HG02870 (cell line): ENCODE results near the gene ST8SIA1.

Experiments
- ATAC-seq: cut with Tn5 transposase; IDR thresholded peaks from one replicate; pipeline ENCODE4 v1.9.1; 2021; ENCODE audit warnings: mild to moderate bottlenecking, moderate library complexity; ENCODE audit not compliant: unreplicated experiment

Gene ST8SIA1

DNA sequence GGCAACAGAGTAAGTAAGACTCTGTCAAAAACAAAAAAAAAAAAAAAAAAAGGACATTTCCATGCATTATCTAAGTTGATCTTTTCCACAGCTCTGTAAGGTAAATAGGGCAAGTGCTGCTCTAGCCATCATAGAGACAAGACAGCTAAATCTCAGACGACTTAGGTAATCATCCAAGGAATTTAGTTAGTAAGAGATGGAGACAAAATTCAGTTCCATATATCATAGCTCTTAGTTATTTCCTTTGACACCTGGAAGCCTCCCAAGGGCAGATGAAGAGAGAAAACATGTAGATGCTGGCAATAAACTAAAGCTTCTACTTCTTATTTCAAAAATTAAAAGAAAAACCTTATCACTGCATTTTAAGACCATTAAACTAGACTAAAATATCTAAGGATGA lies 48.7 kb downstream of the ST8SIA1 start:
- no peak for ATAC-seq

DNA sequence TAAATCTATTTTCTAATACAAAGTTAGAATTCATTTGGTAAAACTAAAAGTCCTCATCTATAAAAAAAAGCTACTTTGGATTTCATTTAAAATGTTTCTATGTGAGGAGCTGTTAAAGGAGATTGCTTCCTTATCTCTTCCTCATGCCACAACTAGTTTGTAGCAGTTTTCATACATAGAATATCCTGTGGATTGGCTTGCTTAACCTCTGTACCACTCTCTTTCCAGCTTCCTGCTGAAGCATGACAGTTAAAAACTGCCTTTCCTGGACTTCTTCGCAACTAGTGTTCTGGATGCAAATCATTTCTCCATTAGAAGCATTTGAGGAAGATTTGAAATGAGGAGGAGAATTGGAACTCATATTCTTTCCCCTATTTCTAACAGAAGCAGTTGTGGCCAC lies 49.6 kb downstream of the ST8SIA1 start:
- no peak for ATAC-seq

DNA sequence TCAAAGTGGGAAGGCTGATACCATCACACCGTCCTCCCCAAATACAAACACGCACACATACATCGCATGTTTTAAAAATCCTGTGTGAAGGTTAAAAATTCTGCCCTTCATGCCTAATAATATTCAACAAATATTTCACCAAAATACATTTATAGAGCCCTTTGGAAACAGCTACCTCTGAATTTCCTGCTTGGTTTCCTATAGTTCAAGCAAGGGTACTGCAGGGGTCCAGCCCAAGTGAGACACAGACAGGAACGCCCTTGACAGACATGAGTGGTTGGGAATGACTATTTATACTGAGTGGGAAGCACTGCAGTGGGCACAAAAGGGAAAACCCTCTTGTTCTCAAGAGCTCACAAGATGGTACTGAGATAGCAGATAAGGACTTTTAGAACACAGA lies 51.0 kb downstream of the ST8SIA1 start:
- ATAC-seq = no peak

GRCh38 chr12:22283006-22283506 lies 51.5 kb downstream of the ST8SIA1 start:
- ATAC-seq = no peak

DNA sequence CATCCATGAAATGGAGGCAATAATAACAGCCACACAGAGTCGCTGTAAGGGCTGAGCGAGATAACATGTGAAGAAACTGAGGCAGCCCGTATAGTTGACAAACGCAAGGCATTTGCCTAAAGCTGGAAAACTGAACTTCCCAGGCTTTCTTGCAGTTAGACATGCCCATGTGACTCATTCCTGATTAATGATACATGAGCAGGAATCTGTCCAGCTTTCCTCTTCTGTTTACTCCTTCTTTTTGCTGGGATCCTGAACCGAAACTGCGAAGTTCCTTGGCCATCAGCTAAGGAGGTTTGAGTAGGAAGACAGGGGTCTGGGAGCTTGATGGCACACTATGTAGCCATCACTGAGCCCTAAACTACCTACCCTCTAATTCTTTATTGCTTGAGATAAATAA lies 52.2 kb downstream of the ST8SIA1 start:
- ATAC-seq = no peak

GRCh38 chr12:22276867-22277266 lies 57.6 kb downstream of the ST8SIA1 start:
- ATAC-seq = no peak

- ATAC-seq = no peak
Observed at GRCh38 chr12:22276313-22276712, 58.2 kb downstream of the ST8SIA1 start.

GRCh38 chr12:22275843-22276242 lies 58.7 kb downstream of the ST8SIA1 start:
- ATAC-seq = no peak

DNA sequence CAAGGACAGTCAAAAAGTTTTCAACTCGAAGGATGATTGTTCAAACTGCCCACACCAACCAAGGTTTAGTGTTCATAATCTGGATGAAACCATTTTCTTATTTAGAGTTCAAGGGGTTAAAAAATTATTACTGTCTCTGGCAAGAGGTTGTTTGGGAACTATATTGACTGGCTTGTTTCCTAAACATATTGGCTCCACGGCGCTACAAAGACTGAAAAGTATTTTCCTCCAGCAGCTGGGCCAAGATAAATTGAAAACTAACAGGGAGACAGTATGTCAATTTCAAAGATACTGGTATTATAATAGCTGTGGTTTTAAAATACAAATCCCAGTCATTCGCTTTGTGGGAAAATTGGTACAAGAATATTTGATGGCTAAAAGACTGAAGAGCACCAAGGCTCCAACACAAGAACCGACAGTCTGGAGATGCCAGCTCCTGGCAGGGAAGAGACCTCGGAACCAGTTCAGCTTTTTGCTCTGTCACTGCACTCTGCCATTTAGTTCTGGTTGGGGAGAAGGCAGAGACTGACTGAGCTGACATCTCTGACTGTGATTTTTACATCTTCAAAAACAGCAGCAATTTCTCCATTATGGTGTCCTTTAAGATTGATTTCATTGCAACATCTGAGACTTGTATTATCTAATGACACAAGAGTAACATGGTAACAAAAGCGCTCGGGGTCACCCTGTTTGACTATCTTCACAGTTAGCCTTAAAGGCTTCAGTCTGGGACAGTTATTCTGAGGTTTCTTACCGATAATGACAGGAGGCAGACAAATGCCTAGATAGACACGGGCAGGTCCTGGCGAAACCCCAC lies 62.0 kb downstream of the ST8SIA1 start:
- ATAC-seq = no peak

DNA sequence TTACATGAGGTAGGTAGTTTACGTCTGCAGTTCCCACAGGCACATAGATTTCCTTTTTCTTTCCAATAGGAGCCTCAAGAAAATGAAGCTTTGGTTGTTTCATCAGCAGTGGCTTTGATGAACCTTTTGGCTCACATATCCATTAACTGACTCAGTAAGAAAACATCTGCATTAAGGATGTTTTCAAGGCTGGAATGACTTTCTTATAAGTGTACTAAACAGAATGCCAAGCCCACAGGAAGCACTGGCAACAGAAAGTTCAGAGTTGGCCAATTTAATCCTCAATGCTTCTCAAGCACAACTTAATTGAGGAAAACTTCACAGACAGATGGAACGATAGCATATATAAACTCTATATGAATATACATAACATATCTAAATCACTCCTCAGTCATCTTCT lies 63.5 kb downstream of the ST8SIA1 start:
- no peak for ATAC-seq

GRCh38 chr12:22268973-22269372 lies 65.5 kb downstream of the ST8SIA1 start:
- no peak for ATAC-seq

DNA sequence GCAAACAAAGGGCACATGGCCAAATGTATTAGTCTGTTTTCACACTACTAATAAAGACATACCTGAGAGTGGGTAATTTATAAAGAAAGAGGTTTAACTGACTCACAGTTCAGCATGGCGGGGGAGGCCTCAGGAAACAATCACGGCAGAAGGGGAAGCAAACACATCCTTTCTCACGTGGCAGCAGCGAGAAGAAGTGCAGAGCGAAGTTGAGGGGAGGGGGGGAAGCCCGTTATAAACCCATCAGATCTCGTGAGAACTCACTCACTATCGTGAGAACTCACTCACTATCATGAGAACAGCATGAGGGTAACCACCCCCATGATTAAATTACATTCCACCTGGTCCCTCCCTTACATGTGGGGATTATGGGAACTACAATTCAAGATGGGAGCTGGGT lies 66.1 kb downstream of the ST8SIA1 start:
- no peak for ATAC-seq

- ATAC-seq = no peak
Observed at GRCh38 chr12:22266101-22266500, 68.4 kb downstream of the ST8SIA1 start.

DNA sequence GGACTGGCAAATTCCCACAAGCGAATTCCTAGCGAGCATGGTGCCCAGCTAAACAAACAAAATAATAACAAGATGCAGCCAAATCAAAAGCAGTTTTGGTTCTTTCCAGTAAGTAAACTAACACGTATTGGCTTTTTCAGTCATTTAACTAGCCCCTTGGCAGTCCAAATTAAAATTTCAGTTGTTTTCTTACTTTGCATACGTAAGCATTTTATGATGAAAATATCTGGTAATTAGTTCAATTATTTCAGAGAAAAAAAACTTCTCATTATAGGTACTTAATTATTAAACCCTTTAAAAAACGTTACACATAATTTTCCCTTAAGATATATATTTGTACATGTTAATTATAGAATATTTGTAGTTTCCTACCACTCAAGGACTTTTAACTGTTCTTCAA lies 70.1 kb downstream of the ST8SIA1 start:
- no peak for ATAC-seq

GRCh38 chr12:22262309-22262708 lies 72.2 kb downstream of the ST8SIA1 start:
- no peak for ATAC-seq

DNA sequence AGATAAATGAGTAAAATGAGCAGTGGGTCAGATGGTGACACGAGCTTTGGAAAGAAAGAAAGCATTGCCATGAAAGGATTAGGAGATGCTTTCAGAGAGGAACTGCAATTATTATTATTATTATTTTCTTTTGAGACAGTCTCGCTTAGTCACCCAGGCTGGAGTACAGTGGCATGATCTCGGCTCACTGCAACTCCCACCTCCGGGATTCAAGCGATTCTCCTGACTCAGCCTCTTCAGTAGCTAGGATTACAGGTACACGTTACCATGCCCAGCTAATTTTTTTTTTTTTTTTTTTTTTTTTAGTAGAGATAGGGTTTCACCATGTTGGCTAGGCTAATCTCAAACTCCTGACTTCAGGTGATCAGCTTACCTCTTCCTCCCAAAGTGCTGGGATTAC lies 77.4 kb downstream of the ST8SIA1 start:
- no peak for ATAC-seq

DNA sequence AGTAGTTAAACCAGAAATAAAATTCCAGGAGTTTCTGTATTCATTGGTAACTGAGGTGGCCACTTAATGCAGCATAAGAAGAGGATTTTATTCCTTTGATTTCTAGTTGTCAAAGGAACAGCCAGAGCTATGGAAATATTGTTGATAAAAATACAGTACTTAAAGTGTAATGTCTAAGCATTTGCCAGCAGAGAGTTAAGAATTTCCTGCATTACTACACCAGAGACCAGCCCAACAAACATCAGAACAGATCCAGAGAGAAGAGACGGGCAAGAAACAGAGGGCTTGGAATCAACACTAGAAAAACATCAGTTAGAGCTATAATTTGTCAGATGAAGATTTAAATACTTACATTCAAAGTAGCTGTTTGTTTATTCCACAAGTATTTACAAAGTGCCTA lies 77.9 kb downstream of the ST8SIA1 start:
- no peak for ATAC-seq

- no peak for ATAC-seq
Observed at GRCh38 chr12:22256041-22256441, 78.5 kb downstream of the ST8SIA1 start.

DNA sequence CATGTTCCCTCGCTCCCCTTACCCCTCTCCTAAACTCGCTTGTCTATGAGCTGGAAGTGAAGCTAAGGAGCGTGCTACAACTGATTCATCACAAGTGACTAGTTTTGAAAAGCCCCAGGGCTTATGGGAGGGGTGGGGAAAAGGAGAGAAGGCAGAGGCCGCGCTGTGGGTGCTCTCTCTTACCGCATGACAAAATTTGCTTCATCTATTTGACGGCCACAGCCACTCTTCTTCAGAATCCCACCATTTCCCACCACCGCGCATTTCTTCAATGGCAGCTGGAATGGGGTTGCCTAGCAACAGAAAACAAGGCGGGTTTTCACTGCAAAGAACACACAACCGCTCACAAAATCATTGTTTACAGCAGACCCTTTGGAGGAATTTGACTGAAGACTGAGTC lies 79.4 kb downstream of the ST8SIA1 start:
- no peak for ATAC-seq

DNA sequence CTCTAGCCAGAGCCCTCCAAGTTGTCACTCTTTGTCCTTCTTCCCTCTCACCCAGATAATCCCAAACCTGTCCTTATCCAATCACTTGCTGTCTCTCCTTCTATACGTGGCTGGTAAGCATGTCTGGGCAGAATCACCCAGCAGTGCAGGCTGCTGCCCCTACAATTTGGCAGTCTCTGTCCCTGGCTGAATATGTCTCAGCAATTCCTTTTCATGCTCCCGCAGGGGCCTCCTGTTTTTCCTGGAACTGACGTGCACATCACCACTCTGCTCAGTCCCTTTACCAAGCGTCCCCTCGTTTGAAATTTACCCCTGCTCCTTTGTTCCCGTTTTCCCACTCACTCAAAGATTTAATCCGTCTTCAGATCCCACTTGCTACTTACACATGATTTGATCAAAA lies 80.0 kb downstream of the ST8SIA1 start:
- ATAC-seq = no peak

DNA sequence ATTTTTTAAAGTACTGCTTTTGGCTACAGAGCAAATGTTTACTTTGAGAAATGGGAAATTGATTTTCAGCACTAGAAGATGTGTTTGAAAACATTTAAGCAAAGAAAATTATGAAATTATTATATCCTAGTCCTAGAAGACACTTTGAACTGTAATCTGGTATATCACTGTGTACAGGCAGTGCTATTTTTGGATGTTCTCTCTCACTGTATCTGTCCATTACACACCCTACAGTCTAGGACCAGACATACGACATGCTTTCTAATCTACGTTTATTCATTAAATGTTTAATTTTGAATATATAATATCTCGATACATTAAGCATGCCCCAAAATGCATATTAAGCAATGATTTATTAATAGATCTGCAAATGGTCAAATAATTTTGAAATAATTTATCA lies 82.5 kb downstream of the ST8SIA1 start:
- ATAC-seq = no peak

DNA sequence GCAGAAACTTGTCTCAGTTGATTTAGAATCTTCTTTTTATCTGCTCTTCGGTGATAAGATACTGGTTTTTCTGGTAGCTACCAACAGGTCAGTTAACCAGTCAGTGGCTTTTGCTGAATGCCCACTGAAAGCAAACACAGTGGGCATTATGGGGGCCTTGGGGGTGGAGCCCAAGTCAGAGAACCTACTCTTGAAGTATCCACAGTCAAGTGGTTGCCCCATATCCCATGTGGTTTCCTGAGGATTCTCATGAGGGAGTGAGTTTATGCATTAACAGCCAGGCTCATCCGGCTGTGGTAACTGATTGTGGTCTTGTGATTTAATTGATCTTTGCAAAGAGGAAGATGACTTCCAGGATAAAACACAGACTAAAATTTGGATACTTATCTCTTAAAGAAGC lies 83.7 kb downstream of the ST8SIA1 start:
- no peak for ATAC-seq

GRCh38 chr12:22248571-22249115 lies 85.9 kb downstream of the ST8SIA1 start:
- no peak for ATAC-seq
